ENCODE results near the gene RANBP17.

Gene RANBP17

DNA sequence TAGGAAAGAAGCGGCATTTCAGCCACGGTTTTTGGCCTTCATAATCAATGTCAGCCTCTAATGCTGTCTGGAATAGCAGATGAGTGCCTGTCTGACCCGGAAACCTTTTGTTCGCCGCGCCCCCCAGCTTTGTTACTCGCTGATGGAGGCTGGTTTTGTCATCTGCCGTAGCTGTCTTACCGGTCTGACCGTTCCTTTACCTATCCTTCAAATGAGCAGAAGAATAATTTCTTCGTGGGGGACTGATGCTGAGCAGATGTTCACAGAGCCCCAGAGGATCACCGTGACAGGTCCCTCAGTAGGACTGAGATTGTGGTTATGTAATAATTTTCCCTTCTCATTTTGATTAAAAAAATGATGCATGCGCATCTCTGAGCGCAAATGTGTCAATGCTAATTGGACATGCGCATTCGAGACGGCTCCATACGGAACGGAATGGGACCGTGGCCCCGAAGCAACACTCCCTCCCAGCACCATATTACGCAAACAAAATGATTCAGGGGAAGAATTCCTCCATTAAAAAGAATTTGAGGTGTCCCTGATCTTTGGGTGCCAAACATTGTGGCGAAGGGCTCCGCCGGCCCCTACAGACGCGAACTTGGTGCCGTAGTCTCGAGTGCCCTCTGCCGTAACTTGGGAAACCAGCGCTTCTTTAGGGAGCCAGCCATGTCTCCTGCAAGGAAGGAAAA is 474.8 kb downstream of the RANBP17 start:
- Histone ChIP-seq H3K27me3 (ENCODE audit: control insufficient read depth, insufficient read depth, low read length) (peaks cover 52% of the 10 kb centered on the region), H3K9ac (ENCODE audit: low read depth, low read length) (no peak overlapping the region), H3K4me3 (ENCODE audit: low read depth, low read length) (peak overlapping the region; percentile 39), H3K9me3 (ENCODE audit: control insufficient read depth, insufficient read depth, low read length) (no peaks in the 10 kb centered on the region), H3K4me1 (ENCODE audit: control insufficient read depth, insufficient read depth, low read length) (no peaks in the 10 kb centered on the region), H3K36me3 (ENCODE audit: control insufficient read depth, insufficient read depth, low read length) (no peaks in the 10 kb centered on the region)

DNA sequence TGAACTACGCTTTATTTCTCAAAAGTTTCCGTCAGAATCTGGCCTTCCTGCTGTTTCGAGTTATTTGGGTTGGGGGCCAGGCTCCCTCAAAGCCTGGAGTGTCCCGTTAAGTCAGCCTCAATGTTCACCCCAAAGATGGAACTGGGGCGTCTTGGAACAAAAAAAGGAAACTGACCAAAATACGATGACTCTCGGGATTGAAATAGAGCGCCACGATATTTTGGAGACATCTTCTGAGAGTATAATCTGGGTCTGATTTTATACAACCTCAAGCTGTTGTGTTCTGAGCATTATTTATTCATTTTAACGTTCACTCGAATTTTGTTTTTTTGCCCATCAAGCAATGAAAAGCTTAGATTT is 475.4 kb downstream of the RANBP17 start:
- Histone ChIP-seq H3K36me3 (ENCODE audit: control insufficient read depth, insufficient read depth, low read length) (no peaks in the 10 kb centered on the region), H3K4me1 (ENCODE audit: control insufficient read depth, insufficient read depth, low read length) (no peaks in the 10 kb centered on the region), H3K9ac (ENCODE audit: low read depth, low read length) (no peak overlapping the region), H3K27me3 (ENCODE audit: control insufficient read depth, insufficient read depth, low read length) (peaks cover 48% of the 10 kb centered on the region), H3K9me3 (ENCODE audit: control insufficient read depth, insufficient read depth, low read length) (no peaks in the 10 kb centered on the region), H3K4me3 (ENCODE audit: low read depth, low read length) (peak overlapping the region; percentile 39)

DNA sequence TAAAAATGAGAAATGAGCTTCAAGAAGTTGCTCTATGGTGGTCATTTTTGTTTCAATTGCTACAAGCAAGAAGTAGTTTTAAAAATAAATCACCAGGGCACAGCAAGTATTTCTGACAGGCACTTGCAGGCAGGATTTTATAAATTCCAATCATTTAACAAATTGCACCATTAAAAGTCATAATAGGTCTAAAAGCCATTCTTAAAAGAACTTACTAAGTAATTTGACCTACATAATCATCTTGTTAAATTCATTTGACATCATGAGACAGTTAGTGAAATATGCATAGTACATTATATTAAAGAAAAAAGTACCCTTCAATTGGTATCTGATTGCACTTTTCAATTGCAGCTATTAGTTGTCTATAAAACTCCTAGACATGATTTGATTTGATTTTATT is 478.2 kb downstream of the RANBP17 start:
- H3K4me1 ChIP-seq (ENCODE audit: control insufficient read depth, insufficient read depth, low read length) = no peaks in the 10 kb centered on the region
- H3K9ac ChIP-seq (ENCODE audit: low read depth, low read length) = no peak overlapping the region
- H3K9me3 ChIP-seq (ENCODE audit: control insufficient read depth, insufficient read depth, low read length) = no peaks in the 10 kb centered on the region
- no peak overlapping the region for H3K4me3 ChIP-seq (ENCODE audit: low read depth, low read length)
- H3K36me3 ChIP-seq (ENCODE audit: control insufficient read depth, insufficient read depth, low read length) = no peaks in the 10 kb centered on the region
- H3K27me3 ChIP-seq (ENCODE audit: control insufficient read depth, insufficient read depth, low read length) = peaks cover 39% of the 10 kb centered on the region

DNA sequence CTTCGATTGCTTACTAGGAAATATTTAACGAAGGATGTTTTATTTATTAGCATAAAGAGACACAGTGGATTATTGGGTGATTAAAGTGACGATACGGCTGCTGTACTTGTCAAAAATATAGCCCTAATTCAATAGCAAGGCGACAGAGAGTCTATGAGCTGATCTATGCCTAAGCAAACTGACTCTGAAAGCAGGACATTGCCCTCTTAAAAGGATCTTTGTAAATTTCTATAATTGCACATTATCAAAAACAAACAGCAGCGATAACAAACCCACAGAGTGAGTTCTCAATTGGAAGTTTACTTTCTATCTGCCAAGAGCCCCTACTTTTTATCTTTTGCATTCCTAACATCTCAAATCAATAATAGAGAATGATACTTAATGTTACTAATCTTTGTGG is 478.7 kb downstream of the RANBP17 start:
- H3K4me1 ChIP-seq (ENCODE audit: control insufficient read depth, insufficient read depth, low read length) = no peaks in the 10 kb centered on the region
- no peak overlapping the region for H3K9ac ChIP-seq (ENCODE audit: low read depth, low read length)
- no peaks in the 10 kb centered on the region for H3K9me3 ChIP-seq (ENCODE audit: control insufficient read depth, insufficient read depth, low read length)
- no peak overlapping the region for H3K4me3 ChIP-seq (ENCODE audit: low read depth, low read length)
- no peaks in the 10 kb centered on the region for H3K36me3 ChIP-seq (ENCODE audit: control insufficient read depth, insufficient read depth, low read length)
- H3K27me3 ChIP-seq (ENCODE audit: control insufficient read depth, insufficient read depth, low read length) = peaks cover 34% of the 10 kb centered on the region

DNA sequence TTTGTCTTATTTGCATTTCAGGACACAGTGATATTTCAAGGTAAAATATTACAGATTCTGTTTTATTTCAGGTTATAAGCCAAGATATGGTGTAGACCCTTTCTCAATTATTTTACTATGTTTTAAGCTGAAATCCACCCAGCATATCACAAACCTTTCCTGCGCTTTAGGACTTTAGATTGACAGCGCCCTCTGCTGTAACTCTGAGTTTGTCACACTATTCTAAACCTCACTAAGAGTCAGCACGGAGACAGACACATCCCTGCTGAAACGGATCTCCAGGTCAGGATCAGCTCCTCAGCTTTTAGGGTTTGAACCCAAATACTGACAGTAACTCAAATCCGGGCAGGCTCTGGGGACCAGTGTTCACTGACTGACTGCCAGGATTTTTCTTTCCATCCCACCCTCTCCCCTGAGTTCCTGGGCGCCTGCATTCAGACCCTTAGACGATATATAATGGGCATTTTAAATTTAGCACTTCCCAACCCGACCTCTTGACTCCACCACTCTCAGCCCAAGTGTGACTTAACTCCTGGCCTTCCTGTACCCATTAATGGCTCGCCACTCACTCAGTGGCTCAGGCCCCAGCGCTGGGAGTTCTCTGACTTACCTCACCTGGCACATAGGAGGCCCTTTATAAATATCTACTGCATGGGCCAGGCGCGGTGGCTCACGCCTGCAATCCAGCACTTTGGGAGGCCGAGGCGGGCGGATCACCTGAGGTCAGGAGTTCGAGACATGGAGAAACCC is 480.7 kb downstream of the RANBP17 start:
- Histone ChIP-seq H3K36me3 (ENCODE audit: control insufficient read depth, insufficient read depth, low read length) (no peaks in the 10 kb centered on the region), H3K4me3 (ENCODE audit: low read depth, low read length) (no peak overlapping the region), H3K9ac (ENCODE audit: low read depth, low read length) (no peak overlapping the region), H3K9me3 (ENCODE audit: control insufficient read depth, insufficient read depth, low read length) (no peaks in the 10 kb centered on the region), H3K27me3 (ENCODE audit: control insufficient read depth, insufficient read depth, low read length) (peaks cover 14% of the 10 kb centered on the region), H3K4me1 (ENCODE audit: control insufficient read depth, insufficient read depth, low read length) (no peaks in the 10 kb centered on the region)

DNA sequence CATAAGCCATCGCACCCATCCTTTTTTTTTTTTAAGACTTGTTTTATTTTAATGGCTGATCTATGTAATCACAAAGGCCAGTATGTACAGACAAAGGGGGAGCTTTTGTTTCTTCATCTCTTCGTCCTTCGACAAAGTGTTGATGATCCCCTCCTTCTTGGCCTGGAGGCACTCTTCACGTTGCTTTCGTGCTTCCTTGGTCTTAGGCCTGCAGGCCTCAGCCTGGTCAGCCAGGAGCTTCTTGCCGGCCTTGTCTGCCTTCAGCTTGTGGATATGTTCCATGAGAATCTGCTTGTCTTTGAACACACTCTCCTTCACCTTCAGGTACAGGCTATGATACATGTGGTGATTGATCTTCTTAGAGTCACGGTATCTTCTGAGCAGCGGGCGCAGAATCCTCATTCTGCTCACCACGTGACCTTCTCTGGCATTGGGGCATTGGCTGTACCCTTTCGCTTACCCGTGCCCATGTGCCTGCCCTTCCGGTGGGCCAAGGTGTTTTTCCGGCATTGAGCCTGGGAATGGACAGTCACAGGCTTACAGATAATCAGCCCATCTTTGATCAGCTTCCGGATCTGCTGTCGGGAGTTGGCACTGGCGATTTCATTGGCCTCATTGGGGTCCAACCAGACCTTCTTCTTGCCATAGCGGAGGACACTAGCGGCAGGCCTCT is 483.3 kb downstream of the RANBP17 start:
- H3K9ac ChIP-seq (ENCODE audit: low read depth, low read length) = no peak overlapping the region
- H3K4me1 ChIP-seq (ENCODE audit: control insufficient read depth, insufficient read depth, low read length) = no peaks in the 10 kb centered on the region
- no peak overlapping the region for H3K4me3 ChIP-seq (ENCODE audit: low read depth, low read length)
- no peaks in the 10 kb centered on the region for H3K36me3 ChIP-seq (ENCODE audit: control insufficient read depth, insufficient read depth, low read length)
- H3K9me3 ChIP-seq (ENCODE audit: control insufficient read depth, insufficient read depth, low read length) = no peaks in the 10 kb centered on the region
- peaks cover 4% of the 10 kb centered on the region for H3K27me3 ChIP-seq (ENCODE audit: control insufficient read depth, insufficient read depth, low read length)
